H9 (cell line): Measurements from ENCODE around the gene PHOSPHO2. TPM values are rescaled to one million over a fixed set of nuclear protein-coding genes. Genes with fewer than 3 reads are reported as not detected.

Experiments
- DNase-seq: peaks from one replicate; pipeline ENCODE4 v3.0.0-alpha.2; 2017
- H2AFZ ChIP-seq: one replicate; pipeline ENCODE4 v1.6.1; 2013; ENCODE audit warnings: mild to moderate bottlenecking, low read length, control low read depth, moderate library complexity
- H2AK5ac ChIP-seq: 2 replicates; pipeline ENCODE4 v1.6.1; 2013; ENCODE audit warnings: low read length, control low read depth, mixed read lengths; ENCODE audit not compliant: insufficient read length
- H2BK120ac ChIP-seq: one replicate; pipeline ENCODE4 v1.6.1; 2013; ENCODE audit warnings: low read depth, mild to moderate bottlenecking, low read length, control low read depth, inconsistent platforms; ENCODE audit not compliant: poor library complexity, severe bottlenecking
- H2BK12ac ChIP-seq: 2 replicates; pipeline ENCODE4 v1.6.1; 2013; ENCODE audit warnings: low read length, control low read depth, mixed read lengths, low read depth; ENCODE audit not compliant: insufficient read length
- H2BK15ac ChIP-seq: 2 replicates; pipeline ENCODE4 v1.6.1; 2013; ENCODE audit warnings: low read depth, low read length, control low read depth
- H2BK20ac ChIP-seq: one replicate; pipeline ENCODE4 v1.6.1; 2013; ENCODE audit warnings: low read depth, mild to moderate bottlenecking, low read length, control low read depth, inconsistent platforms; ENCODE audit not compliant: poor library complexity, severe bottlenecking
- H2BK5ac ChIP-seq: 2 replicates; pipeline ENCODE4 v1.6.1; 2013; ENCODE audit warnings: low read length, control low read depth, mixed read lengths; ENCODE audit not compliant: insufficient read length
- H3K14ac ChIP-seq: 2 replicates; pipeline ENCODE4 v1.6.1; 2013; ENCODE audit warnings: low read length, control low read depth; ENCODE audit not compliant: insufficient read depth
- H3K18ac ChIP-seq: 2 replicates; pipeline ENCODE4 v1.6.1; 2013; ENCODE audit warnings: low read depth, mild to moderate bottlenecking, mixed read lengths, low read length, control low read depth; ENCODE audit not compliant: insufficient read length
- H3K23ac ChIP-seq: 2 replicates; pipeline ENCODE4 v1.6.1; 2013; ENCODE audit warnings: low read length, control low read depth, mixed read lengths, low read depth; ENCODE audit not compliant: insufficient read length
- H3K23me2 ChIP-seq: 2 replicates; pipeline ENCODE4 v1.6.1; 2013; ENCODE audit warnings: low read depth, mild to moderate bottlenecking, mixed read lengths, low read length, control low read depth; ENCODE audit not compliant: insufficient read length, poor library complexity, severe bottlenecking
- H3K27ac ChIP-seq: 2 replicates; pipeline ENCODE4 v1.5.1; 2013; ENCODE audit warnings: low read length, control low read depth, mixed read lengths, low read depth; ENCODE audit not compliant: insufficient read length
- H3K27me3 ChIP-seq: 2 replicates; pipeline ENCODE4 v1.6.1; 2013; ENCODE audit warnings: low read length, control low read depth, inconsistent platforms; ENCODE audit not compliant: insufficient read depth
- H3K4ac ChIP-seq: 2 replicates; pipeline ENCODE4 v1.6.1; 2013; ENCODE audit warnings: low read depth, mild to moderate bottlenecking, control low read depth, inconsistent platforms, low read length, moderate library complexity
- H3K4me1 ChIP-seq: 2 replicates; pipeline ENCODE4 v1.6.1; 2013; ENCODE audit warnings: low read length, control low read depth, inconsistent platforms; ENCODE audit not compliant: insufficient read depth
- H3K4me2 ChIP-seq: 2 replicates; pipeline ENCODE4 v1.6.1; 2013; ENCODE audit warnings: low read length, control low read depth, mixed read lengths; ENCODE audit not compliant: insufficient read length, insufficient read depth
- H3K56ac ChIP-seq: 2 replicates; pipeline ENCODE4 v1.6.1; 2013; ENCODE audit warnings: low read depth, mild to moderate bottlenecking, mixed read lengths, low read length, control low read depth; ENCODE audit not compliant: insufficient read length
- H3K79me1 ChIP-seq: 2 replicates; pipeline ENCODE4 v1.6.1; 2013; ENCODE audit warnings: low read depth, mild to moderate bottlenecking, moderate library complexity, low read length, control low read depth, inconsistent platforms; ENCODE audit not compliant: insufficient read depth, poor library complexity, severe bottlenecking
- H3K79me2 ChIP-seq: 2 replicates; pipeline ENCODE4 v1.6.1; 2013; ENCODE audit warnings: low read length, control low read depth, inconsistent platforms; ENCODE audit not compliant: insufficient read depth
- H3K9ac ChIP-seq: 2 replicates; pipeline ENCODE4 v1.6.1; 2013; ENCODE audit warnings: low read length, control low read depth, mixed read lengths; ENCODE audit not compliant: insufficient read length; ENCODE audit errors: extremely low read depth
- H3K9me3 ChIP-seq: one replicate; pipeline ENCODE4 v1.6.1; 2013; ENCODE audit warnings: low read depth, low read length, inconsistent platforms; ENCODE audit not compliant: control insufficient read depth
- H3T11ph ChIP-seq: one replicate; pipeline ENCODE4 v1.6.1; 2013; ENCODE audit warnings: mild to moderate bottlenecking, low read length, control low read depth, inconsistent platforms
- H4K20me1 ChIP-seq: one replicate; pipeline ENCODE4 v1.6.1; 2013; ENCODE audit not compliant: control insufficient read depth, insufficient read length, insufficient read depth
- H4K5ac ChIP-seq: 2 replicates; pipeline ENCODE4 v1.6.1; 2013; ENCODE audit warnings: low read depth, mild to moderate bottlenecking, mixed read lengths, low read length, control low read depth; ENCODE audit not compliant: insufficient read length
- H4K8ac ChIP-seq: replicated peaks from 2 replicates; pipeline ENCODE4 v1.6.1; 2013; ENCODE audit warnings: low read length, control low read depth, mixed read lengths, low read depth; ENCODE audit not compliant: insufficient read length
- H4K91ac ChIP-seq: 2 replicates; pipeline ENCODE4 v1.6.1; 2013; ENCODE audit warnings: low read depth, mild to moderate bottlenecking, moderate library complexity, mixed read lengths, low read length, control low read depth; ENCODE audit not compliant: insufficient read length
- H3K27ac Mint-ChIP-seq, 3 experiments: 2 replicates in 2 of 3; 3 replicates in 1 of 3; pipeline ENCODE4 v1.8.0; 2020 to 2021; ENCODE audit warnings: mixed read lengths in 3 of 3, mild to moderate bottlenecking in 1 of 3, moderate library complexity in 1 of 3
- H3K27me3 Mint-ChIP-seq: 2 replicates; pipeline ENCODE4 v1.8.0; 2021; ENCODE audit warnings: low read depth, mild to moderate bottlenecking, moderate library complexity, mixed read lengths
- H3K36me3 Mint-ChIP-seq, 3 experiments: 2 replicates in 2 of 3; 3 replicates in 1 of 3; pipeline ENCODE4 v1.8.0; 2020 to 2021; ENCODE audit warnings: low read depth in 3 of 3, mixed read lengths in 3 of 3; ENCODE audit not compliant: insufficient read depth in 1 of 3
- H3K4me1 Mint-ChIP-seq, 2 experiments: 2 replicates each; pipeline ENCODE4 v1.8.0; 2020; ENCODE audit warnings: mixed read lengths in 2 of 2
- H3K4me3 Mint-ChIP-seq, 2 experiments: 2 replicates in 1 of 2; 3 replicates in 1 of 2; pipeline ENCODE4 v1.8.0; 2020 to 2021; ENCODE audit warnings: mild to moderate bottlenecking in 2 of 2, mixed read lengths in 2 of 2, moderate library complexity in 1 of 2
- H3K9me3 Mint-ChIP-seq, 2 experiments: 2 replicates in 1 of 2; 3 replicates in 1 of 2; pipeline ENCODE4 v1.8.0; 2020; ENCODE audit warnings: mild to moderate bottlenecking in 2 of 2, mixed read lengths in 2 of 2, moderate library complexity in 1 of 2
- WGBS: extraction: QIAGEN DNeasy Blood & Tissue Kit; methylation state at CpG from one replicate; pipeline ENCODE4 v1.1.7; 2013; ENCODE audit warnings: missing lambda C conversion rate, low lambda C conversion rate, mixed read lengths; ENCODE audit not compliant: insufficient read length; ENCODE audit errors: extremely low coverage; 5-methylcytosine and 5-hydroxymethylcytosine counted together
- total RNA-seq: library from RNA; stranded (reverse); gene quantifications from 2 replicates; pipeline ENCODE4 v1.2.1, GENCODE V29; 2021
- TF ChIP-seq, protein P1 (sequence below): fragments of 200-600 bp; sonication (generic); conservative IDR thresholded peaks from 3 replicates; pipeline ENCODE4 v1.8.0; 2021; ENCODE audit warnings: antibody characterized with exemption, mild to moderate bottlenecking

Gene PHOSPHO2
- total RNA-seq, 1 experiment from 2014 or later: 7.2 TPM

DNA sequence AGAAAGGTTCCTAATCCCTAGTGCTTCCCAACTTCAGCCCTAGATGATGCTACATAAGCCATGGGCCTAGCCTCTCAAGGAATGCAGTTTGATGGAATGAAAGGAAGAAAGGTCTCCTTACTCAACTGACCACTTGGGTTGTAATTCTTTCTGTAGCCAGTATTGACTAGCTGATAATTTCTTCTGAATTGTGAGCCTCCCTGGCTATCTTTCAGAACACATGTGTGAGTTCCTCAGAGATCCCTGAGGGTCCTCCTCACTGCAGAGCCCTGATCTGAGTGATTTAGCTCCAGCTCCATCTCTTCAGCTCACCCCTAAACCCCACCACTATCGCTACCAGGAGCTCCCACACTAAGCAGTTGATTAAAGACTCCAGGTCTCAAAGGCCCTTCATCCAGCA lies 31.5 kb upstream of the PHOSPHO2 start:
- H2BK120ac ChIP-seq: no peak overlapping the region
- no peak overlapping the region for H3K4ac ChIP-seq
- no peak overlapping the region for H3K18ac ChIP-seq
- H2BK12ac ChIP-seq: no peak overlapping the region
- TF ChIP-seq, protein P1, sequence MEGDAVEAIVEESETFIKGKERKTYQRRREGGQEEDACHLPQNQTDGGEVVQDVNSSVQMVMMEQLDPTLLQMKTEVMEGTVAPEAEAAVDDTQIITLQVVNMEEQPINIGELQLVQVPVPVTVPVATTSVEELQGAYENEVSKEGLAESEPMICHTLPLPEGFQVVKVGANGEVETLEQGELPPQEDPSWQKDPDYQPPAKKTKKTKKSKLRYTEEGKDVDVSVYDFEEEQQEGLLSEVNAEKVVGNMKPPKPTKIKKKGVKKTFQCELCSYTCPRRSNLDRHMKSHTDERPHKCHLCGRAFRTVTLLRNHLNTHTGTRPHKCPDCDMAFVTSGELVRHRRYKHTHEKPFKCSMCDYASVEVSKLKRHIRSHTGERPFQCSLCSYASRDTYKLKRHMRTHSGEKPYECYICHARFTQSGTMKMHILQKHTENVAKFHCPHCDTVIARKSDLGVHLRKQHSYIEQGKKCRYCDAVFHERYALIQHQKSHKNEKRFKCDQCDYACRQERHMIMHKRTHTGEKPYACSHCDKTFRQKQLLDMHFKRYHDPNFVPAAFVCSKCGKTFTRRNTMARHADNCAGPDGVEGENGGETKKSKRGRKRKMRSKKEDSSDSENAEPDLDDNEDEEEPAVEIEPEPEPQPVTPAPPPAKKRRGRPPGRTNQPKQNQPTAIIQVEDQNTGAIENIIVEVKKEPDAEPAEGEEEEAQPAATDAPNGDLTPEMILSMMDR: no peak
- H3K14ac ChIP-seq: no peak overlapping the region
- no peak overlapping the region for H3K56ac ChIP-seq
- no peaks in the 10 kb centered on the region for H3K9me3 ChIP-seq
- WGBS: no CpG with 5 or more reads among the region's 1 CpG
- H3K27me3 ChIP-seq: no peaks in the 10 kb centered on the region
- no peak overlapping the region for H2AFZ ChIP-seq
- H4K91ac ChIP-seq: no peak overlapping the region
- H2BK15ac ChIP-seq: no peak overlapping the region
- H4K8ac ChIP-seq: no peak overlapping the region
- no peak overlapping the region for H3T11ph ChIP-seq
- DNase-seq: no peak
- no peaks in the 10 kb centered on the region for H3K23me2 ChIP-seq
- no peak overlapping the region; a peak in 1 of 5 replicates for H3K4me3 Mint-ChIP-seq
- H3K27ac Mint-ChIP-seq: no peak overlapping the region
- no peaks in the 10 kb centered on the region for H4K20me1 ChIP-seq
- no peak overlapping the region for H2AK5ac ChIP-seq
- no peak overlapping the region for H3K4me2 ChIP-seq
- no peak overlapping the region for H2BK20ac ChIP-seq
- H3K27ac ChIP-seq: no peak overlapping the region
- no peaks in the 10 kb centered on the region for H3K4me1 ChIP-seq
- H3K9me3 Mint-ChIP-seq: no peaks in the 10 kb centered on the region
- no peaks in the 10 kb centered on the region for H3K79me2 ChIP-seq
- H3K23ac ChIP-seq: no peak overlapping the region
- H2BK5ac ChIP-seq: no peak overlapping the region
- no peak overlapping the region for H4K5ac ChIP-seq
- H3K9ac ChIP-seq: no peak overlapping the region
- H3K36me3 Mint-ChIP-seq: no peaks in the 10 kb centered on the region
- H3K4me1 Mint-ChIP-seq: no peaks in the 10 kb centered on the region
- H3K79me1 ChIP-seq: no peaks in the 10 kb centered on the region
- H3K27me3 Mint-ChIP-seq: no peaks in the 10 kb centered on the region
